ENCODE results near the gene SNF8.
A peak's percentile ranks its signal among the peaks of the same experiment; 100 is the strongest.

SNF8 gene

DNA sequence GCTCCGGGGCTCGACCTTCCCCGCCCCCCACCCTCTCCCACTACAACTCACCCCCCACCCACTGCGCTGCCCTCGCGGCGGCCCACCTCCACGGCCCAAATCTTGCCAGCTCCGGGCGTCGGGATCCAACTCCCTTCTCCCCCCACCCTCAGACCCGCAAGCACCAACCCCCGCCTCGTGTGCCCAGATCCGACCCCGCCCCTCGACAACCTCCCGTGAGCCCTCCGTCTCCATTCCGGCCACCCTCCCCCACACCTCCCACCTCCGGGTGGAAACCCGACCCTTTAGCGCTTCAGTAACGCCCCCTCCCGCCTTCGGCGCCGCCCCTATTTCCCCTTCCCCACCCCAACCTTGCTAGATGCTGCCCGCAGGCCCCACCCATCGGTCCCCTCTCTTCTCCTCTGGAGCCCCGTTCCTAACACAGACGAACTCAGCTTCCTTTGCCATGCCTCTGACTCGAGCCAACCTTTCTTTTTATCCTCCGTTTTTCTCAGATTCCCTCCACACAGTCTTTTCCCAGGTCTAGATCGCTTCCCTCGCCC, 35.7 kb downstream of the SNF8 start:
- POLR2A ChIA-PET (ENCODE audit: low non-redundant PET) = interaction anchor here (0.5 to 2.0 kb wide), 3 partner anchors 15 to 61 kb away, joined by 3 to 11 read pairs (median 6); partner anchors contain the start of gene ATP5MC1
- H3K27ac ChIP-seq = peak overlapping the region; percentile 95

GRCh38 chr17:48908047-48908843, 36.4 kb downstream of the SNF8 start, which contains the start of gene UBE2Z:
UBE2Z (plus strand) TSS chr17:48908407; CDS start chr17:48908504, 97 bp downstream.
- POLR2A ChIA-PET (ENCODE audit: low non-redundant PET) = interaction anchor here (0.5 to 2.0 kb wide), 3 partner anchors 14 to 62 kb away, joined by 3 to 11 read pairs (median 6); partner anchors contain the start of gene ATP5MC1
- H3K27ac ChIP-seq = peak within 1 kb of the TSS; percentile 95

More for the DNA sequence above, 35.7 kb downstream of the SNF8 start:
- TF ChIP-seq, protein P1, sequence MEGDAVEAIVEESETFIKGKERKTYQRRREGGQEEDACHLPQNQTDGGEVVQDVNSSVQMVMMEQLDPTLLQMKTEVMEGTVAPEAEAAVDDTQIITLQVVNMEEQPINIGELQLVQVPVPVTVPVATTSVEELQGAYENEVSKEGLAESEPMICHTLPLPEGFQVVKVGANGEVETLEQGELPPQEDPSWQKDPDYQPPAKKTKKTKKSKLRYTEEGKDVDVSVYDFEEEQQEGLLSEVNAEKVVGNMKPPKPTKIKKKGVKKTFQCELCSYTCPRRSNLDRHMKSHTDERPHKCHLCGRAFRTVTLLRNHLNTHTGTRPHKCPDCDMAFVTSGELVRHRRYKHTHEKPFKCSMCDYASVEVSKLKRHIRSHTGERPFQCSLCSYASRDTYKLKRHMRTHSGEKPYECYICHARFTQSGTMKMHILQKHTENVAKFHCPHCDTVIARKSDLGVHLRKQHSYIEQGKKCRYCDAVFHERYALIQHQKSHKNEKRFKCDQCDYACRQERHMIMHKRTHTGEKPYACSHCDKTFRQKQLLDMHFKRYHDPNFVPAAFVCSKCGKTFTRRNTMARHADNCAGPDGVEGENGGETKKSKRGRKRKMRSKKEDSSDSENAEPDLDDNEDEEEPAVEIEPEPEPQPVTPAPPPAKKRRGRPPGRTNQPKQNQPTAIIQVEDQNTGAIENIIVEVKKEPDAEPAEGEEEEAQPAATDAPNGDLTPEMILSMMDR (conservative IDR thresholded peaks at IDR 0.05; ENCODE audit: low read depth) = no peak
- peak; percentile 91 for DNase-seq (ENCODE audit: low spot score)
- CTCF ChIA-PET = interaction anchor here (1.1 kb wide), 1 partner anchor 124 kb away, joined by 3 read pairs; no protein-coding TSS in a partner anchor

GRCh38 chr17:48907713-48908046, 37.0 kb downstream of the SNF8 start:
- H3K27ac ChIP-seq = peak overlapping the region; percentile 95
- TF ChIP-seq, protein P1 (conservative IDR thresholded peaks at IDR 0.05; ENCODE audit: low read depth) = no peak
- peak; percentile 44 for DNase-seq (ENCODE audit: low spot score)
- POLR2A ChIA-PET (ENCODE audit: low non-redundant PET) = interaction anchor here (2.0 kb wide), 1 partner anchor 15 kb away, joined by 11 read pairs; the partner anchor contains the start of gene ATP5MC1
- CTCF ChIA-PET = interaction anchor here (0.6 to 0.9 kb wide), 4 partner anchors 23 to 170 kb away, joined by 4 to 7 read pairs (median 4); no protein-coding TSS in a partner anchor

More at GRCh38 chr17:48908047-48908843, 36.4 kb downstream of the SNF8 start, which contains the start of gene UBE2Z:
- TF ChIP-seq, protein P1 (conservative IDR thresholded peaks at IDR 0.05; ENCODE audit: low read depth) = no peak; the same call in 1 of the 2 replicates
- CTCF ChIA-PET = interaction anchor here (0.6 to 1.1 kb wide), 5 partner anchors 24 to 170 kb away, joined by 3 to 7 read pairs (median 4); no protein-coding TSS in a partner anchor
- DNase-seq (ENCODE audit: low spot score) = peak; percentile 98

GRCh38 chr17:48905987-48906515, 38.6 kb downstream of the SNF8 start:
- H3K27ac ChIP-seq = peak overlapping the region; percentile 95; the same call in 1 of the 2 replicates
- ChIA-PET POLR2A (ENCODE audit: low non-redundant PET) (interaction anchor here (0.9 kb wide), 1 partner anchor 14 kb away, joined by 3 read pairs; the partner anchor contains the start of gene ATP5MC1), CTCF (no interaction called here)
- DNase-seq (ENCODE audit: low spot score) = no peak
- TF ChIP-seq, protein P1 (conservative IDR thresholded peaks at IDR 0.05; ENCODE audit: low read depth) = no peak

DNA sequence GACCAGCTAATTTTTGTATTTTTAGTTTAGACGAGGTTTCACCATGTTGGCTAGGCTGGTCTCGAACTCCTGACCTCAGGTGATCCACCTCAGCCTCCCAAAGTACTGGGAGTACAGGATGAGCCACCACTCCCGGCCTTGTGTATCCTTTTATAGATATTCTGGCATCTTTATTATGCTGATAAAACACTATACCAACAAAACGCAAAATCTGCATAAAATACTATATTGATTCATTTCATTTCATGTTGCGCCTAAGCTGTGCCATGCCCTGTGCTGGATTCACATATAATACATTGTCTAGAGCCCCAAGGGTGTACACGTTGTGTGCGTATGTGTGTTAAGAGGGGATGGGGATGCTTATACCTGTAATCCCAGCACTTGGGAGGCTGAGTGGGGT, 40.2 kb downstream of the SNF8 start:
- ChIA-PET CTCF (no interaction called here), POLR2A (ENCODE audit: low non-redundant PET) (no interaction called here)
- TF ChIP-seq, protein P1 (conservative IDR thresholded peaks at IDR 0.05; ENCODE audit: low read depth) = no peak
- H3K27ac ChIP-seq = no peak overlapping the region
- DNase-seq (ENCODE audit: low spot score) = no peak

GRCh38 chr17:48903401-48903800, 41.2 kb downstream of the SNF8 start:
- CTCF ChIA-PET = interaction anchor here (0.6 kb wide), 2 partner anchors 9 to 888 kb away, joined by 5 read pairs; no protein-coding TSS in a partner anchor
- H3K27ac ChIP-seq = no peak overlapping the region
- TF ChIP-seq, protein P1 (conservative IDR thresholded peaks at IDR 0.05; ENCODE audit: low read depth) = no peak
- POLR2A ChIA-PET (ENCODE audit: low non-redundant PET) = no interaction called here
- no peak for DNase-seq (ENCODE audit: low spot score)
